Measurements from ENCODE around the gene MALL. TPM values are rescaled to one million over a fixed set of nuclear protein-coding genes. Genes with fewer than 3 reads are reported as not detected.

MALL gene
- total and polyA plus RNA-seq, 12 donors: 6.8 to 43.6 (median 11.4) TPM

DNA sequence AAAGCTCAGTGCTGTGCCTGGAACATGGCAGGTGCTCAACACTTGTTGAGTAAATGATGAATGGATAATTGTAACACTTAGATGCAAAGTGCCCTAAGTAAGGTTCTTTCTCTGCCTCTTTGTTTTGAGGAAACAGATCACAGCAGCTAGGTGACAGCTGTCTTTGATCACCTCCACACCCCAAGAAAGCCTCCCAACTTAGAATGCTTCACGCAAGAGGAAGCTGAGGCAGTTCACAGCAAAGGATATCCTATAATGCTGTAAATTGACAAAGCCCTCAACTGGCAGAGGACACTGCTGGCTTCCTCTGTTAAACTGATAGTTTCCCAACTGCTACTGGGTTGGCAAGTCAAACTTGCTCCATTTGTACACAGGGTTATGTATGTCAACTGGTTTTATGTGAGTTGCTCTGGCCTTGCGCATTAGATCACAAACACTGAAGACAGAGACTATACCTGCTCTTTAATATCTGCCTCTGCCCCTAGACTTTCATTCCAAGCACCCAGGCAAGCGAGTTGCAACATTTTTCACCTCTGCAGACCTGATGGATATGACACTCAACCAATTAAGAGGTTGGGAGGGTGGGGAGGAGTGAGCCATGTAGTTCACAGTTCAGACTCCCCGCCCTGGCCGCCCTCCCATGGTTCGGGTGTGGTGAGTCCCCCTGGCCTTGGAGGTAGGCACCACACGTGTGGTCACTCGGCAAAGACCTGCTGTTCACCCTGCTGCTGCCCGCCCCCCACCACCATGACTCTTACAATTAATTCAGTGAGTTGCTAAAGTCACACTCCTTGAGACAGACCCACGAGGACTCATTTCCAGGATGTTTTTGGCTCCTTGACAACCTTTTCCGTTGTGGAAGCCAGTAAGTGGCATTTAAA is 4.8 kb upstream of the MALL start:
- Histone ChIP-seq H3K36me3 (no peaks in the 10 kb centered on the region), H3K27ac (peak overlapping the region in 8 of 10 donors; percentile 24 to 84 (median 58)), H3K9me3 (no peaks in the 10 kb centered on the region), H3K4me3 (no peak overlapping the region), H3K27me3 (peaks cover 0 to 36% (median 22%) of the 10 kb centered on the region in 7 donors), H3K4me1 (peaks cover 0 to 57% (median 22%) of the 10 kb centered on the region in 9 donors)
- intact Hi-C loops (cut with DNase I): loop anchor here in 1 of 10 donors (5.0 kb wide), 1 partner anchor 37 kb away; no protein-coding TSS in a partner anchor
- no peak for TF ChIP-seq CTCF (IDR thresholded peaks at IDR 0.05)
- WGBS, 2 donors: 61 to 64% methylated on average over 11 of the region's 11 CpGs
- DNase-seq (peak in 1 of 2 donors; percentile 45), ATAC-seq (peak in 6 of 8 donors; percentile 3 to 65 (median 38))

DNA sequence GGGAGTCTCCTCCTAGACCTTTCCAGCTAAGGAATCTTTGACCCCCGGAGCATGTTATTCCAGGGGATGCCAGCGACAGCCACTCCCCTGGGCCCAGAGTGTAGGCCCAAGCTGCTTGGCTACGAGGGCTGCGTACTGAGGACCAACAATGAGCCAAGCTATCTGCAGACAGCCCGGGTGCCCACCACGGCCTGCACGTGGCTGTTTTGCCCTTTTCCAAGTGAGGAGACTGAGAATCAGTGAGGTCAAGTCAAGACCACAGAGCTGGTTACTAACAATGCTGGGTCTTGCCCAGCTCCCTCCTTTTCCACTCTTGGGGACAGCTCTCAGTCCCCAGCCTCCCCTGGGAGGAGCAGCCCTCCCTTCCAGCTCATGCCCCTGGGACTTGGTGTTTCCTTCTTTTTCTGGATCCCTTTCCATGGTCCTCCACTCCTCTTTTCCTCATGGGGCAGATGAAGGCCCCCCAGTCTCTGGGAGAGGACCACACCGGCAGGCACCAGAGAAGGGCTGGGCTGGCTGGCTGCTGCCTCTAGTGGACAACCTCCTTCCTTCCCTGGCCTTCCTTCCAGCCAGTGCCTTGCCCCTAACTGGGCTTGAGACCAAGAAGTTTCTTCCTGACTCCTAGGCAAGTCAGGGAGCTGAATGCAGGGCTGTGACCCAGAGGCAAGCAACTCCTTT is 550 bp upstream of the MALL start:
- DNase-seq (peak in 1 of 2 donors; percentile 76), ATAC-seq (peak; percentile 62 to 90 (median 82))
- WGBS, 2 donors: 14% methylated on average over 8 of the region's 8 CpGs
- no peaks in the 10 kb centered on the region for H3K36me3 ChIP-seq
- intact Hi-C loops (cut with DNase I): loop anchor here in 2 of 10 donors (1.0 to 5.0 kb wide), 3 partner anchors 15 to 41 kb away; no protein-coding TSS in a partner anchor
- H3K27ac ChIP-seq: peak overlapping the region; percentile 44 to 89 (median 84)
- TF ChIP-seq CTCF (IDR thresholded peaks at IDR 0.05): peak; percentile 24 to 71 (median 57)
- peak overlapping the region in 9 of 10 donors; percentile 40 to 68 (median 59) for H3K4me3 ChIP-seq
- peaks cover 0 to 63% (median 23%) of the 10 kb centered on the region in 9 donors for H3K4me1 ChIP-seq
- H3K27me3 ChIP-seq: peaks cover 0 to 47% (median 31%) of the 10 kb centered on the region in 7 donors
- no peaks in the 10 kb centered on the region for H3K9me3 ChIP-seq

GRCh38 chr2:110114831-110115255 is 779 bp downstream of the MALL start:
- 65 to 79% methylated on average over 14 of the region's 14 CpGs for WGBS, 2 donors
- ATAC-seq (no peak), DNase-seq (no peak)
- Histone ChIP-seq H3K27me3 (peaks cover 0 to 47% (median 31%) of the 10 kb centered on the region in 7 donors), H3K27ac (peak overlapping the region; percentile 44 to 89 (median 84)), H3K9me3 (peaks cover 0 to 7% (median 0%) of the 10 kb centered on the region in 11 donors), H3K4me1 (peaks cover 0 to 55% (median 21%) of the 10 kb centered on the region in 9 donors), H3K36me3 (no peaks in the 10 kb centered on the region), H3K4me3 (peak overlapping the region; percentile 4 to 68 (median 56))
- TF ChIP-seq CTCF (IDR thresholded peaks at IDR 0.05): no peak
- intact Hi-C loops (cut with DNase I): loop anchor here in 2 of 10 donors (5.0 kb wide), 2 partner anchors 37 to 42 kb away; no protein-coding TSS in a partner anchor
